Spleen (tissue), 11 donors: Measurements from ENCODE around the gene PARD3B. TPM values are rescaled to one million over a fixed set of nuclear protein-coding genes. Genes with fewer than 3 reads are reported as not detected.
"Not testable (repeated sequence)": the region's sequence is repeated elsewhere in the genome, so short reads cannot be mapped to it uniquely, and the experiment has no call there.

ENCODE experiments used
- DNase-seq: peaks from one replicate; pipeline ENCODE4 v3.0.0-alpha.2; 2020
- H3K27ac ChIP-seq, 8 donors: fragments of 200-600 bp; sonication (generic) in 7 of 8; 1 replicate in 4 of 8; 2 replicates in 4 of 8; pipeline versions ENCODE4 v1.5.0 to v1.8.0; 2016 to 2021; ENCODE audit warnings: inconsistent platforms in 4 of 8, mild to moderate bottlenecking in 4 of 8, moderate library complexity in 1 of 8
- H3K27me3 ChIP-seq, 7 donors: fragments of 200-600 bp; sonication (generic) in 6 of 7; replicated peaks in 1 of 7; 1 replicate in 4 of 7; 2 replicates in 3 of 7; pipeline versions ENCODE4 v1.5.0 to v1.8.0; 2016 to 2021; ENCODE audit warnings: inconsistent platforms in 3 of 7, mild to moderate bottlenecking in 1 of 7
- H3K36me3 ChIP-seq, 6 donors: fragments of 200-600 bp; sonication (generic) in 5 of 6; 1 replicate in 4 of 6; 2 replicates in 2 of 6; pipeline versions ENCODE4 v1.5.0 to v1.8.0; 2016 to 2021; ENCODE audit warnings: inconsistent platforms in 2 of 6
- H3K4me1 ChIP-seq, 6 donors: fragments of 200-600 bp; sonication (generic) in 5 of 6; 1 replicate in 3 of 6; 2 replicates in 3 of 6; pipeline versions ENCODE4 v1.5.0 to v1.8.0; 2016 to 2021; ENCODE audit warnings: inconsistent platforms in 3 of 6
- H3K4me3 ChIP-seq, 8 donors: fragments of 200-600 bp; sonication (generic) in 7 of 8; 1 replicate in 4 of 8; 2 replicates in 4 of 8; pipeline versions ENCODE4 v1.5.0 to v1.8.0; 2016 to 2021; ENCODE audit warnings: inconsistent platforms in 4 of 8, mild to moderate bottlenecking in 4 of 8, moderate library complexity in 2 of 8
- H3K9me3 ChIP-seq, 8 donors: fragments of 200-600 bp; sonication (generic) in 7 of 8; 1 replicate in 4 of 8; 2 replicates in 4 of 8; pipeline versions ENCODE4 v1.5.0 to v1.8.0; 2016 to 2021; ENCODE audit warnings: inconsistent platforms in 4 of 8
- CTCF ChIP-seq, 11 experiments: fragments of 200-600 bp in 7 of 11; fragments of 450-650 bp in 4 of 11; sonication (generic) in 4 of 11; IDR thresholded peaks in 8 of 11; conservative IDR thresholded peaks in 3 of 11; 1 replicate in 7 of 11; 2 replicates in 4 of 11; pipeline versions ENCODE4 v1.4.0 to v1.8.0; 2016 to 2021; ENCODE audit warnings: antibody characterized with exemption in 11 of 11, inconsistent platforms in 4 of 11, mild to moderate bottlenecking in 1 of 11
- POLR2A ChIP-seq, 3 donors: fragments of 450-650 bp; IDR thresholded peaks; one replicate each; pipeline ENCODE4 v1.5.1; 2017; ENCODE audit warnings: antibody characterized with exemption in 3 of 3, mild to moderate bottlenecking in 1 of 3
- POLR2AphosphoS5 ChIP-seq, 3 donors: sonication (generic); formaldehyde crosslinking; IDR thresholded peaks; one replicate each; pipeline ENCODE4 v1.5.1; 2017; ENCODE audit warnings: antibody characterized with exemption in 3 of 3
- WGBS, 5 donors: extraction: QIAGEN DNeasy Blood & Tissue Kit in 3 of 5; methylation state at CpG; one replicate each; pipeline versions ENCODE4 v1.1.5 to v1.1.7; 2013 to 2018; 5-methylcytosine and 5-hydroxymethylcytosine counted together
- intact Hi-C: fragments of 100-400 bp; cut with DNase I; formaldehyde crosslinking; loops from one replicate; pipeline ENCODE4 v1.15.0; 2023; ENCODE audit warnings: low total_unique reads
- polyA plus RNA-seq, 3 donors: library from polyadenylated mRNA; stranded (reverse); fragments of 200-250 nt; gene quantifications; one replicate each; pipeline ENCODE4 v1.2.1, GENCODE V29; 2013
- total RNA-seq, 7 donors: library from RNA; depleted of rRNA in 3 of 7; stranded (reverse); fragments of >200 nt in 3 of 7; fragmentation: NEBNext Ultra II Directional in 4 of 7; extraction: Animal tissue kit (Norgen Biotek cat#: 25700) in 4 of 7; gene quantifications; one replicate each; pipeline versions ENCODE4 v1.1.0 to v1.2.1, GENCODE V29; 2016 to 2021
- donor health status: healthy with polysubstance abuse.
- donor health status: DM: no; HTN: no; CAD: no; lungs with moderate emphysema.
- donor health status: DM: no; HTN: no; CAD: no.
- donor health status: Bipolar disorder and iron deficiency.
- donor health status: healthy.
- donor health status: DM: no; HTN: no; CAD: no.
- donor health status: DM: yes; HTN: yes; CAD: no.

The PARD3B gene
- total and polyA plus RNA-seq, 10 donors = 0.85 to 27.8 (median 14.7) TPM

GRCh38 chr2:205484764-205485163 is 939.5 kb downstream of the PARD3B start:
- H3K4me3 ChIP-seq = no peak overlapping the region
- no peak for DNase-seq
- H3K4me1 ChIP-seq = no peaks in the 10 kb centered on the region
- H3K27me3 ChIP-seq = no peaks in the 10 kb centered on the region
- no peak overlapping the region for H3K27ac ChIP-seq
- intact Hi-C loops = no loop called here
- no peaks in the 10 kb centered on the region for H3K9me3 ChIP-seq
- H3K36me3 ChIP-seq = no peaks in the 10 kb centered on the region
- 71 to 83% (median 77%) methylated on average over 4 of the region's 4 CpGs for WGBS, 5 donors
- TF ChIP-seq POLR2AphosphoS5 (IDR thresholded peaks at IDR 0.05) (no peak), POLR2A (IDR thresholded peaks at IDR 0.05) (no peak), CTCF (IDR thresholded peaks at IDR 0.05 in 8 of 11, conservative IDR thresholded peaks at IDR 0.05 in 3 of 11) (no peak)

- H3K36me3 ChIP-seq, H3K27ac ChIP-seq, H3K4me1 ChIP-seq, intact Hi-C loops, DNase-seq, H3K27me3 ChIP-seq, H3K4me3 ChIP-seq: not testable (repeated sequence)
- H3K9me3 ChIP-seq = peaks cover 0 to 13% (median 5%) of the 10 kb centered on the region in 8 donors
- 93 to 99% (median 97%) methylated on average over 2 of the region's 2 CpGs for whole genome bisulfite sequencing, 5 donors
These were observed 948.3 kb downstream of the PARD3B start for GRCh38 chr2:205493528-205493927.

- Histone ChIP-seq H3K4me1 (no peaks in the 10 kb centered on the region), H3K9me3 (peaks cover 0 to 13% (median 5%) of the 10 kb centered on the region in 8 donors), H3K27me3 (no peaks in the 10 kb centered on the region), H3K4me3 (no peak overlapping the region), H3K36me3 (no peaks in the 10 kb centered on the region), H3K27ac (no peak overlapping the region)
- intact Hi-C loops = no loop called here
- no peak for TF ChIP-seq CTCF (IDR thresholded peaks at IDR 0.05 in 8 of 11, conservative IDR thresholded peaks at IDR 0.05 in 3 of 11)
- TF ChIP-seq POLR2A (IDR thresholded peaks at IDR 0.05) = no peak
- no peak for TF ChIP-seq POLR2AphosphoS5 (IDR thresholded peaks at IDR 0.05)
- 84 to 92% (median 88%) methylated on average over 7 of the region's 7 CpGs for WGBS, 5 donors
- no peak for DNase-seq
These were observed 949.4 kb downstream of the PARD3B start for GRCh38 chr2:205494537-205495235.

GRCh38 chr2:205495819-205496218 is 950.5 kb downstream of the PARD3B start:
- no peaks in the 10 kb centered on the region for H3K4me1 ChIP-seq
- intact Hi-C loops = no loop called here
- H3K27ac ChIP-seq = no peak overlapping the region
- DNase-seq = no peak
- no peaks in the 10 kb centered on the region for H3K36me3 ChIP-seq
- H3K4me3 ChIP-seq = no peak overlapping the region
- 74 to 92% (median 82%) methylated on average over 1 of the region's 1 CpG for WGBS, 5 donors
- no peak for TF ChIP-seq POLR2AphosphoS5 (IDR thresholded peaks at IDR 0.05)
- no peak for TF ChIP-seq POLR2A (IDR thresholded peaks at IDR 0.05)
- TF ChIP-seq CTCF (IDR thresholded peaks at IDR 0.05 in 8 of 11, conservative IDR thresholded peaks at IDR 0.05 in 3 of 11) = no peak
- no peaks in the 10 kb centered on the region for H3K27me3 ChIP-seq
- H3K9me3 ChIP-seq = peaks cover 0 to 10% (median 5%) of the 10 kb centered on the region in 8 donors
